Heart left ventricle (tissue), 16 donors: ENCODE results near the gene CADPS2. TPM values are rescaled to one million over a fixed set of nuclear protein-coding genes. Genes with fewer than 3 reads are reported as not detected.

Experiments used
- ATAC-seq, 4 donors: fragments of 200-7000 bp; cut with Tn5 transposase; one replicate each; pipeline ENCODE4 v1.9.1; 2020 to 2022; ENCODE audit warnings: moderate library complexity in 4 of 4, mild to moderate bottlenecking in 3 of 4, moderate number of reproducible peaks in 1 of 4
- DNase-seq, 5 donors: peaks; one replicate each; pipeline ENCODE4 v3.0.0-alpha.2; 2020
- H3K27ac ChIP-seq, 12 donors: fragments of 200-600 bp; sonication (generic) in 4 of 12; one replicate each; pipeline versions ENCODE4 v1.5.0 to v1.8.0; 2016 to 2022; ENCODE audit warnings: mild to moderate bottlenecking in 2 of 12
- H3K27me3 ChIP-seq, 9 donors: fragments of 200-600 bp; sonication (generic) in 2 of 9; one replicate each; pipeline versions ENCODE4 v1.5.1 to v1.8.0; 2016 to 2022; ENCODE audit warnings: mild to moderate bottlenecking in 3 of 9
- H3K36me3 ChIP-seq, 9 donors: fragments of 200-600 bp; sonication (generic) in 2 of 9; one replicate each; pipeline versions ENCODE4 v1.5.0 to v1.8.0; 2018 to 2022; ENCODE audit warnings: mild to moderate bottlenecking in 2 of 9
- H3K4me1 ChIP-seq, 12 donors: fragments of 200-600 bp; sonication (generic) in 4 of 12; one replicate each; pipeline versions ENCODE4 v1.5.0 to v1.8.0; 2016 to 2022; ENCODE audit warnings: mild to moderate bottlenecking in 3 of 12
- H3K4me3 ChIP-seq, 12 donors: fragments of 200-600 bp; sonication (generic) in 4 of 12; one replicate each; pipeline versions ENCODE4 v1.5.0 to v1.8.0; 2017 to 2022; ENCODE audit warnings: mild to moderate bottlenecking in 9 of 12, moderate library complexity in 4 of 12
- H3K9me3 ChIP-seq, 12 donors: fragments of 200-600 bp; sonication (generic) in 4 of 12; one replicate each; pipeline versions ENCODE4 v1.5.0 to v1.8.0; 2016 to 2022; ENCODE audit warnings: mild to moderate bottlenecking in 1 of 12
- CTCF ChIP-seq, 12 donors: fragments of 200-600 bp; sonication (generic) in 4 of 12; IDR thresholded peaks; one replicate each; pipeline versions ENCODE4 v1.5.0 to v1.8.0; 2018 to 2022; ENCODE audit warnings: antibody characterized with exemption in 12 of 12, mild to moderate bottlenecking in 5 of 12
- POLR2A ChIP-seq, 2 donors: fragments of 450-650 bp; IDR thresholded peaks; one replicate each; pipeline ENCODE4 v1.6.1; 2017; ENCODE audit warnings: antibody characterized with exemption in 2 of 2, mild to moderate bottlenecking in 2 of 2, moderate library complexity in 2 of 2
- WGBS, 4 donors: extraction: QIAGEN DNeasy Blood & Tissue Kit in 2 of 4; methylation state at CpG; one replicate each; pipeline versions ENCODE4 v1.1.5 to v1.1.7; 2013 to 2018; 5-methylcytosine and 5-hydroxymethylcytosine counted together
- intact Hi-C, 10 donors: fragments of 100-400 bp; cut with DNase I; formaldehyde crosslinking; loops; one replicate each; pipeline versions ENCODE4 v1.11.1 to v1.14.2; 2022
- polyA plus RNA-seq, 2 donors: library from polyadenylated mRNA; stranded (reverse); fragments of 200-250 nt; gene quantifications; one replicate each; pipeline ENCODE4 v1.2.3, GENCODE V29; 2013
- total RNA-seq, 9 donors: library from RNA; depleted of rRNA in 2 of 9; stranded (reverse); fragments of >200 nt in 2 of 9; fragmentation: NEBNext Ultra II Directional in 3 of 9; extraction: Animal tissue kit (Norgen Biotek cat#: 25700) in 3 of 9; gene quantifications; one replicate each; pipeline versions ENCODE4 v1.1.0 to v1.2.4, GENCODE V29; 2016 to 2023
- donor health status: ischemic (EF 13 %, LVEDD 7.1; RV severe dilation, severe dysfunction).
- donor health status: healthy with polysubstance abuse.
- donor health status: DM: no; HTN: yes; CAD: no.
- donor health status: DM: no; HTN: no; CAD: no.
- donor health status: ischemic (EF 25% LVEDD 6.9; RV normal size, moderate dysfunction).
- donor health status: ischemic (EF 25% LVEDD 5.7; RV mildly dilated, moderate dysfunction).
- donor health status: healthy.
- donor health status: DM: yes; HTN: yes; CAD: no.
- donor health status: ischemic (EF 35%, LVEDD 5.7; RV mildly dilated, moderate dysfunction).
- donor health status: nonischemic (EF 11% LVEDD 7.7; RV severe dilation, severe dysfunction).
- donor health status: DM: yes; HTN: yes; CAD: no.
- donor health status: PGD.
- donor health status: ischemic (EF 29% LVEDD 5.4; RV normal size, mild dysfunction).
- donor health status: nonischemic (EF 23%, LVEDD 6.1; RV moderate dilation, normal function).

The CADPS2 gene
- total and polyA plus RNA-seq, 11 donors = 6.5 to 29.0 (median 10.3) TPM

GRCh38 chr7:122885583-122886356, 490 bp downstream of the CADPS2 start:
- WGBS, 4 donors = 0 to 1% (median 1%) methylated on average over 52 to 70 of the region's 70 CpGs
- peak overlapping the region; percentile 63 to 91 (median 84) for H3K4me3 ChIP-seq
- no peaks in the 10 kb centered on the region for H3K36me3 ChIP-seq
- H3K4me1 ChIP-seq = peaks cover 0 to 35% (median 8%) of the 10 kb centered on the region in 12 donors
- DNase-seq (peak; percentile 30 to 79 (median 57)), ATAC-seq (peak in 3 of 4 donors; percentile 43 to 63 (median 62))
- peaks cover 0 to 33% (median 0%) of the 10 kb centered on the region in 9 donors for H3K27me3 ChIP-seq
- no peaks in the 10 kb centered on the region for H3K9me3 ChIP-seq
- peak overlapping the region; percentile 85 to 95 (median 91) for H3K27ac ChIP-seq
- TF ChIP-seq POLR2A (IDR thresholded peaks at IDR 0.05) (no peak), CTCF (IDR thresholded peaks at IDR 0.05) (peak in 1 of 12 donors; percentile 17)
- intact Hi-C loops = loop anchor here in 7 of 10 donors (1.0 to 10.0 kb wide), 7 partner anchors 78 to 269 kb away; no protein-coding TSS in a partner anchor

DNA sequence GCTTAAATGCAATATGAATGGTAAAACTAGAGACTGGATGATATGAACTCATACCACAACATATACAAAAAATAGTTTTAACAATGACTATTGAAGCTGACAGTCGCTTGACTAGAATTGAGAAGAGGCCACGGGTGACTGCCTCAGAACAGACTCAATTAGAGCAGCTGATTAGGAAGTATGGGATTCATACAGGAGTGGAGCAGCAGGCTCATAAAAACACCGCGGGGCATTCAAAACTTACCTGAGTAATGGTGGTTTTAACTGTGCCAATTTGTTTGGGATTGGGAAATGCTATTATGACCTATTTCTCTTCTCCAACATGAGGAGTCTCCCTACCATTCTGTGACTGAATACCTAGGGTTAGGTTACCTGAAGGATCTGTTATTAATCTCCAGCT, 2.1 kb downstream of the CADPS2 start:
- H3K4me1 ChIP-seq = peaks cover 0 to 42% (median 13%) of the 10 kb centered on the region in 12 donors
- peaks cover 0 to 33% (median 0%) of the 10 kb centered on the region in 9 donors for H3K27me3 ChIP-seq
- H3K4me3 ChIP-seq = peak overlapping the region in 9 of 12 donors; percentile 63 to 91 (median 82)
- ATAC-seq = no peak
- no peak for DNase-seq
- no peaks in the 10 kb centered on the region for H3K36me3 ChIP-seq
- 63 to 68% (median 68%) methylated on average over 4 of the region's 4 CpGs for WGBS, 4 donors
- H3K27ac ChIP-seq = peak overlapping the region in 1 of 12 donors; percentile 95
- H3K9me3 ChIP-seq = no peaks in the 10 kb centered on the region
- no peak for TF ChIP-seq POLR2A (IDR thresholded peaks at IDR 0.05)
- no peak for TF ChIP-seq CTCF (IDR thresholded peaks at IDR 0.05)
- intact Hi-C loops = loop anchor here in 6 of 10 donors (5.0 to 10.0 kb wide), 3 partner anchors 82 to 271 kb away; no protein-coding TSS in a partner anchor

GRCh38 chr7:122883049-122883680, 3.1 kb downstream of the CADPS2 start:
- no peak for TF ChIP-seq CTCF (IDR thresholded peaks at IDR 0.05)
- TF ChIP-seq POLR2A (IDR thresholded peaks at IDR 0.05) = no peak
- WGBS, 4 donors = 66 to 77% (median 72%) methylated on average over 3 of the region's 3 CpGs
- ATAC-seq (no peak), DNase-seq (no peak)
- no peak overlapping the region for H3K27ac ChIP-seq
- intact Hi-C loops = loop anchor here in 6 of 10 donors (5.0 to 10.0 kb wide), 3 partner anchors 81 to 272 kb away; no protein-coding TSS in a partner anchor
- H3K36me3 ChIP-seq = no peaks in the 10 kb centered on the region
- no peak overlapping the region for H3K4me3 ChIP-seq
- no peaks in the 10 kb centered on the region for H3K9me3 ChIP-seq
- H3K27me3 ChIP-seq = peaks cover 0 to 33% (median 0%) of the 10 kb centered on the region in 9 donors
- H3K4me1 ChIP-seq = peaks cover 0 to 42% (median 13%) of the 10 kb centered on the region in 12 donors

- H3K4me3 ChIP-seq = peak overlapping the region in 4 of 12 donors; percentile 11 to 34 (median 32)
- no peaks in the 10 kb centered on the region for H3K36me3 ChIP-seq
- H3K4me1 ChIP-seq = peaks cover 0 to 37% (median 13%) of the 10 kb centered on the region in 12 donors
- H3K27me3 ChIP-seq = peaks cover 0 to 17% (median 0%) of the 10 kb centered on the region in 9 donors
- 46 to 71% (median 63%) methylated on average over 1 of the region's 1 CpG for WGBS, 4 donors
- no peaks in the 10 kb centered on the region for H3K9me3 ChIP-seq
- intact Hi-C loops = loop anchor here in 6 of 10 donors (5.0 to 10.0 kb wide), 3 partner anchors 79 to 273 kb away; no protein-coding TSS in a partner anchor
- no peak for TF ChIP-seq CTCF (IDR thresholded peaks at IDR 0.05)
- no peak for TF ChIP-seq POLR2A (IDR thresholded peaks at IDR 0.05)
- DNase-seq (no peak), ATAC-seq (no peak)
- H3K27ac ChIP-seq = peak overlapping the region in 4 of 12 donors; percentile 6 to 15 (median 12)
Observed at GRCh38 chr7:122881324-122881723, 4.9 kb downstream of the CADPS2 start.
